HG02588 (cell line): ENCODE data around the gene LRPPRC.

Source experiments
- ATAC-seq: cut with Tn5 transposase; IDR thresholded peaks from one replicate; pipeline ENCODE4 v1.9.1; 2021; ENCODE audit warnings: mild to moderate bottlenecking, moderate library complexity; ENCODE audit not compliant: unreplicated experiment

The LRPPRC gene

DNA sequence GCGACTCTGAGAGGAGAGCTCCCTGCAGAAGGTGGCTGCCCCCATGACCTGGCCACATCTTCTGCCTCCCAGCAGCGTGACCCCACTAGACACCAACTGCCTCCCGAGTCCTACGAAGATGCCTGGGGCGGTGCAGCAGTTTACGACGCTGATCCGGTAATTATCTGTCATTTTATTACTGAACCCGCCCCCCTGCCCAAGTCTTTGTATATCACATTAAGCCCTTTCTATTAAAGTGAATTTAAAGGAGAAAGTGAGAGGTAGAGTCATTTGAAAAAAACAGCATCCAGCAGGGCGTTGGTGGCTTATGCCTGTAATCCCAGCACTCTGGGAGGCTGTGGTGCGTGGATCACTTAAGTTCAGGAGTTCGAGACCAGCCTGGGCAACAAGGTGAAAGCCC lies 123.6 kb downstream of the LRPPRC start:
- no peak for ATAC-seq

GRCh38 chr2:43855292-43855691 lies 140.5 kb downstream of the LRPPRC start:
- no peak for ATAC-seq

GRCh38 chr2:43854671-43855070 lies 141.1 kb downstream of the LRPPRC start:
- no peak for ATAC-seq

DNA sequence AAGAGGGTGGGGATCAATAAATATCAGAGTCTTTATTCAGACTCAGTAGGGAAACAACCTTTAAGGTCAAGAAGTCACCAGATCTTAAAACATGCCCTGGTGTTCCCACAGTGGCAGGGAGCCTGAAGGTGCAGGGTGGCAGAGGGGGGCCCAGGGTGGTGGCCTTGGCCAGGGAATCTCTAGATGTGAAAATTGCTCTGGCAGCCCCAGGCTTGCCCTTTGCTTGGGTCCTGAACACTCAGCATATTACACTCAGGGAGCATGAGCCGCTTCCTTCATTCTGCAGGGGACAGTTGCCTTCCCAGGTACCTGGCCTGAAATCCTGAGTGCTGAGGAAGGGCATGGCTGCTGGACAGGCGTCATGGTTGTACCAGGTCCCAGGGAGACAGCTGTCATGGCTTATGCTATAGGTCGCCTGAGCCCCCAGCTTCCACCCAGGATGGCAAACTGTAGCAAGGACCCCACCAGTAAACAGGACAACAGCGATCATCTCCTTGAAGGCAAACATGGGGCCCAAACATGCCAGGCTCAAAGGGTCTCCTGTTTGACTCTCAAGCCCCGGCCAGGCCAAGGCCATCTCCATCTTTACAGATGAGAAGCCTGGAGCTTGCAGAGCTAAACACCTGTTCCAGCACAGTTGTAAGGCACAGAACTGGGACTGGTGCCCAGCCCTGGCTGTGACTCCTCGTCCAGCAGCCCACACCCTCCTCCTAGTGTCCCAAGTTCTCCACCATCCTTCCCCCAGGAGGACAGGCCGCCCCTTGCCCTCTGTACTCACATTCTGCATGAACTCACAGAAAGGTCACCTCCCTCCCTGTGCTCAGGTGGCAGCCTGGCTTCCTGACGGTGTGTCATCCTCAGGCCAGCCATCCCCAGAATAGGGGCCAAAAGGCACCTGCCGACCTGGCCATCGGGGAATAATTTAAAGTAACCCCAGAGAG lies 142.4 kb downstream of the LRPPRC start:
- ATAC-seq: no peak

- no peak for ATAC-seq
Observed at GRCh38 chr2:43852196-43852730, 143.5 kb downstream of the LRPPRC start.

DNA sequence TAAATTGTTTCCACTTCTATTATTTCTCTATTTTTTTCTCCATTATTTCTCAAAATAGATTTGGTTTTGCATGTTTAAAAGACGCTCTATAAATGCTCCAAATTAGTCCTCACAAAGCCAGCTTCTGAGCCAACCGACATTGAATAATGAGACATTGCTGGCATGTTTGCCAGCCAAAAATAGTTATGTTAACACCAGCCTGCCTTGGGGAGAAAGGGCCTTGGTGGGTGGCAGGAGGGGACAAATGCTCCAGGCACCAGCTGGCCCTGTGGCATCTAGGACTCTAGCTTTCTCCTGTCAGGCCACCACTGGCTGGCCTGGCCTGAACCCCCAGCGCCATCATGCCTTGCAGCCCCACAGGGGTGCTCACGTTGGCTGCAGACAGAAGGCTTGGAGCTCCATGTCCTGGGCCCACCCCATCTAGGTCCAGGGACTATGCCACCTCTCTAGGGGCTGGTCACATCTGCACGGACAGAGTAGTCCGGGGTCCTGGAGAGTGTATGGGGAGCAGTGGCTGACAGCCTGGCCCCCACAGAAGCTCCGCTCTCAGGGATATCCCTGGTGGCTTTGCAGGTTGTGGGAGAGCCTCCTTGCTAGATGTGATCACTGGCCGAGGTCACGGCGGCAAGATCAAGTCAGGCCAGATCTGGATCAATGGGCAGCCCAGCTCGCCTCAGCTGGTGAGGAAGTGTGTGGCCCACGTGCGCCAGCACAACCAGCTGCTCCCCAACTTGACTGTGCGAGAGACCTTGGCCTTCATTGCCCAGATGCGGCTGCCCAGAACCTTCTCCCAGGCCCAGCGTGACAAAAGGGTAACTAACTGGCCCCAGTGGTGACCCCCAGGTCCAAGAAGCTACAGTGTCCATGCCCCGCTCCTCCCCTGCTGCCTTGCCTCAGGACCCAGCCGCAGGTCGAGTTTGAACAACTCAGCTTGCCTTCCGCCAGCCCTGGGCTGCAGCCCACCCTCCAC lies 144.5 kb downstream of the LRPPRC start:
- ATAC-seq: no peak

- ATAC-seq: no peak
Observed at GRCh38 chr2:43848214-43848613, 147.6 kb downstream of the LRPPRC start.

- no peak for ATAC-seq
Observed at GRCh38 chr2:43846140-43846793, 149.5 kb downstream of the LRPPRC start.

- ATAC-seq: no peak
Observed at GRCh38 chr2:43845181-43845580, 150.6 kb downstream of the LRPPRC start.

DNA sequence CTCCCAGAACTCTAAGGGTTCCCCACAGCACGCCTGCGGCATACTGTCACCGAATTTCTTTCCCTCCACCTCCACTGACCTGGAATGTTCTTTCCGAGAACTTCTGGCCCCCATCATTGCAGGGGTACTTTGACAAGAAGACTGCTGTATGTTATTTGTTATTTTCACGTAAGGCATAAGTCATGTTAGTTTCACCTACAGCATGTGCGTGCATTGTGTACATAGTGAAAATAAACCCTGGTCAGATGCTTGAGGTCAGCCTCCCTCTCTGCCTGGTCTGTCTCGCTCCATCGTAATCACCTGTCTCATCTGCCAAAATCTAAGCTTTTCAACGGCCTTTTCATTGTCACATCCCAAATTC lies 152.9 kb downstream of the LRPPRC start:
- no peak for ATAC-seq

- ATAC-seq: no peak
Observed at GRCh38 chr2:43841949-43842865, 153.6 kb downstream of the LRPPRC start.

GRCh38 chr2:43840965-43841364 lies 154.8 kb downstream of the LRPPRC start:
- ATAC-seq: no peak

DNA sequence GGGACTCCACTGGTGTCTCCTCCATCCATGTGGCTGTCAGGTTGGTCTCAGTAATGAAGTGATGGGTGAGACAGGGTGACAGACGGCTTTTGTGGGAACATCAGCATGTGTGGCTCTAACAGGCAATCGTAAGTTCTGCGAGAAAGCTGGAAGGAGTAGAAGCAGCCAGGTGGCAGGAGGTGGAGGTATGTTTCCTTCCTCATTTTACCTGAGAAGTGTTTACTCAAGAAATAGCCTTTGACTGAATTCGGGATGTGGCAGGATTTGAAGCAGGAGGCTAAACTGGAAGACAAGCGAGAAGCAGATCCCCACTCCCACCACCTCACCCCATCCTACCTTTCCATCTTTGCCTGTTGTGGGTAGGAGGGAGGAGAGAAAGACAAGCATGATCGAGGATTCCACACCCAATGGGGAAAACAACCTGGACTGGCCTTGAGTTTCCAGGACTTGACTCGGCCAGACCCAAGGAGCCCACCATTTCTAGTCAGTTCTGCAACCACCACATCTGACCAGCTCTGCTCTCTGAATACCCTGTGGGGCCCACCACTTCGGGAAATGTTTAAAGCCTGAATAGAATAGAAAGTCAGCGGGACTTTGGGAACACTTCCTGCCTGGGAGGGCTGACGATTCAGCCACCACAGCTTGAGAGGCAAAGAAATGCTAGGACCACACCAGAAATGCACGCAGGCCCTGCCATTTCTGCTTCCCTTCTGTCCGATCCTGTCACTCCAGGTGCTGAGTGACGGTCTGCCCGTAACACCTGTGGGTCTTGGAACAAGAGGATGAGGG lies 155.8 kb downstream of the LRPPRC start:
- no peak for ATAC-seq

DNA sequence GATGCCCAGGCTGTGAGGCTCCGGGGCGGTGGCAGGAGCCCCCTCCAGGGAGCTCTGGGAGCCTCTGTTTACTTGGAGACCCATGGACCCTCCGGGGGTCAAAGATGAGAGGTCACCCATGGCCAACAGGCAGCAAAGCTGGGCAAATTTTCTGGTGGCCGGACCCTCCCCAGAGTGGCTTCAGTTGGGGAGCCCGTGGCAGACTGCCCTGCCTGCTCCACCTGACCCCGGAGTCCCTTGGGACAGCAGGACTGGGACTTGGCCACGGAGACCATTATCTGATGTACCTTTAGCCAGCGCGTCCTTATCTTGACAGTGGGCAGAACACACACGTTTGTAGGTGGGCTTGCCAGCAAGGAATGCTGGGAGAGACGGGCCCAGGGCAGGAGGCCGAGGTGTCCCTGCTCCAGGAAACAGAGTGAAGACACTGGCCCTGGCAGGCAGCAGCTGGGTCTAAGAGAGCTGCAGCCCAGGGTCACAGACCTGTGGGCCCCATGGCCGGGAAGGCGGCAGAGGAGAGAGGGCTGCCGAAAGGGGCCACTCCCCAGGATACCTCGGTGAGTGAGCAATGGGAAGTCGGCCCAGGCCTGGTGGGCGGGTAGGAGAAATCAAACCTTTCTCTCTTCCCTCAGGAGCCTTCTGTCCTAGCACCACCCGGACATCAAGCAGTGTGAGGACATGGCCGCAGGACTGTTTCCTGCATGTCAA lies 157.1 kb downstream of the LRPPRC start, which contains the start of the genes ABCG5 and ABCG8:
ABCG5 (minus strand) TSS at position 280 of the 708 bp plus-strand sequence; CDS start at position 120, 160 bp downstream.
ABCG8 (plus strand) TSS at position 412 of the 708 bp plus-strand sequence; CDS start at position 495, 83 bp downstream.
- ATAC-seq: no peak

DNA sequence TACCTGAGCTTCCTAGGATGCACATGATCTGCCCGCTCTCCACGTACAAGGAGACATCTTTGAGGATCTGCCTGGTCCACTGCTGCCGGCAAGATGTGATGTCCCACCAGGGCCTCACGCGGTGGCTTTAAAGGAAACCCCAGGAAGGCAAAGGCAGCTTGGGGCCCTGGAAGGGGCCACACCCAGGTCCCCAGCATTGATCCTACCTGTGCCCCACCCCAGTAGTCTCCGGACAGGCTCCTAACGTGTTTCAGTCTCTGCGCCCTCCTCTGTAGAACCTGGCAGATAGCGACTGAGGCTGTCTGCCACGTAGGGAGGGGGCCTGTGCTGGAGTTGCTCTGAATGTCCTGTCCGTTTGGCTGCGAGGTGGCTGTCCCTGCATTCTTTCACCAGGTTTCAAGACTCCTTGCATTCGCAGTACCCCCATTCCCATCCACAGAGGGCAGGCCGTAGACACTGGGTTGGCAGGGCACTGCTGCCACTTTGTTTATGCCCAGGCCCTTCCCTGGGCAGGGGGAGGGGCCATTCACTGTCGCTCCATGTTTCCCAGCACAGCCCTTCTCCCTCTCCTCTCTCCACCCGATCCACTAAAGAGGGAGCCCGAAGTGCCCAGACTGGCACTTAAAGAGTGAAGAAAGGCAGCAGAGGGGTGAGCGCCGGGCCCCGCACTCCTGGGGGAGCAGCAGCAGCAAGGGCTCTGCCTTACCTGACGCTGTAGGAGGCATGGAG lies 157.8 kb downstream of the LRPPRC start:
- no peak for ATAC-seq

DNA sequence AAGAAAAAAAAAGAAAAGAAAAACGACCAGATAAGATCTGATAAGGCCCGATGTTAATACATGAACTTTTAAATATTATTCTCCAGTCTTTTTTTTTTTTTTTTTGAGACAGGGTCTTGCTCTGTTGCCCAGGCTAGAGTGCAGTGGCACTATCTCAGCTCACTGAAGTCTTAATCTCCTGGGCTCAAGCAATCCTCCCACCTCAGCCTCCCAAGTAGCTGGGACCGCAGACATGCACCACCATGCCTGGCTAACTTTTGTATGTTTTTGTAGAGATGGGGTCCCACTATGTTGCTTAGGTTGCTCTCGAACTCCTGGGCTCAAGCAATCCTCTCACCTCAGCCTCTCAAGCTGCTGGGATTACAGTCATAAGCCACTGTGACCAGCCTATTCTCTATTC lies 158.8 kb downstream of the LRPPRC start:
- ATAC-seq: no peak
